ENCODE measurements around the gene CENPE.
A peak's percentile ranks its signal among the peaks of the same experiment; 100 is the strongest.
"Not testable (repeated sequence)": the region's sequence is repeated elsewhere in the genome, so short reads cannot be mapped to it uniquely, and the experiment has no call there.

CENPE gene, protein sequence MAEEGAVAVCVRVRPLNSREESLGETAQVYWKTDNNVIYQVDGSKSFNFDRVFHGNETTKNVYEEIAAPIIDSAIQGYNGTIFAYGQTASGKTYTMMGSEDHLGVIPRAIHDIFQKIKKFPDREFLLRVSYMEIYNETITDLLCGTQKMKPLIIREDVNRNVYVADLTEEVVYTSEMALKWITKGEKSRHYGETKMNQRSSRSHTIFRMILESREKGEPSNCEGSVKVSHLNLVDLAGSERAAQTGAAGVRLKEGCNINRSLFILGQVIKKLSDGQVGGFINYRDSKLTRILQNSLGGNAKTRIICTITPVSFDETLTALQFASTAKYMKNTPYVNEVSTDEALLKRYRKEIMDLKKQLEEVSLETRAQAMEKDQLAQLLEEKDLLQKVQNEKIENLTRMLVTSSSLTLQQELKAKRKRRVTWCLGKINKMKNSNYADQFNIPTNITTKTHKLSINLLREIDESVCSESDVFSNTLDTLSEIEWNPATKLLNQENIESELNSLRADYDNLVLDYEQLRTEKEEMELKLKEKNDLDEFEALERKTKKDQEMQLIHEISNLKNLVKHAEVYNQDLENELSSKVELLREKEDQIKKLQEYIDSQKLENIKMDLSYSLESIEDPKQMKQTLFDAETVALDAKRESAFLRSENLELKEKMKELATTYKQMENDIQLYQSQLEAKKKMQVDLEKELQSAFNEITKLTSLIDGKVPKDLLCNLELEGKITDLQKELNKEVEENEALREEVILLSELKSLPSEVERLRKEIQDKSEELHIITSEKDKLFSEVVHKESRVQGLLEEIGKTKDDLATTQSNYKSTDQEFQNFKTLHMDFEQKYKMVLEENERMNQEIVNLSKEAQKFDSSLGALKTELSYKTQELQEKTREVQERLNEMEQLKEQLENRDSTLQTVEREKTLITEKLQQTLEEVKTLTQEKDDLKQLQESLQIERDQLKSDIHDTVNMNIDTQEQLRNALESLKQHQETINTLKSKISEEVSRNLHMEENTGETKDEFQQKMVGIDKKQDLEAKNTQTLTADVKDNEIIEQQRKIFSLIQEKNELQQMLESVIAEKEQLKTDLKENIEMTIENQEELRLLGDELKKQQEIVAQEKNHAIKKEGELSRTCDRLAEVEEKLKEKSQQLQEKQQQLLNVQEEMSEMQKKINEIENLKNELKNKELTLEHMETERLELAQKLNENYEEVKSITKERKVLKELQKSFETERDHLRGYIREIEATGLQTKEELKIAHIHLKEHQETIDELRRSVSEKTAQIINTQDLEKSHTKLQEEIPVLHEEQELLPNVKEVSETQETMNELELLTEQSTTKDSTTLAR (N-terminal part only)

DNA sequence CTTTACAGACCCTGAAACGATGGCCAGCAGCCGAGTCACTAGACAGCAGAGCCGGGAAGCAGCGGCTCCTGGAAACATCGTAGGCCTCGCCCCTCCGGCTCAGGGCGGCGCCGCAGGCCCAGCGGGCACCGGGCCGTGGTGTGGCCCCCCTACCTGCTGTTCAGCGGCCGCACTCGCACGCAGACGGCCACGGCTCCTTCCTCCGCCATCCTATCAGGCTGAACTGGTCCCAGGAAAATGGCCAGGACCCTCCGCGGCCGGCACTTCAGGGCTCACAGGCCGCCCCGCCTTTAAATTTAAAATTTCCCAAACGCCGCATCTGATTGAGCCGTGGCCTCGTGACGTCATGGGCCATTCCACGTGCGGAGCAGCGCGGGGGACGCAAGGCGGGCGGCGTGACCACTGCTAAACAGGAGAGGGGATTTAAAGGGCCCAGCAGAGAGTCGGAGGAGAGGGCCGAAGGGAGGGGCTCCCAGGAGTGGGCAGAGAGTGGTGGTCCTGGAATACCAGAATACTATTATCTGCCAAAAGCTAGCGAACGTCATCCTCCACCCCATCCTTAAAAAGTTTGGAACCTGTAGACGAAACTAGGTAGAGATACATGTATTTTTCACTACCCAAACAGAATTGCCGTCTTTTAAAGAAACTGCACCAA is at the start of gene CENPE:
CENPE (minus strand) TSS at position 233 of the 655 bp plus-strand sequence; CDS start at position 209, 24 bp downstream.
- Histone ChIP-seq H3K36me3 (ENCODE audit: insufficient read depth, low read depth, low read length) (peaks cover 34% of the 10 kb centered on the region), H3K27me3 (ENCODE audit: insufficient read depth, low read length) (no peaks in the 10 kb centered on the region), H3K27ac (ENCODE audit: low read length) (peak within 1 kb of the TSS; percentile 40), H3K4me1 (ENCODE audit: insufficient read depth, low read length) (no peaks in the 10 kb centered on the region), H3K4me3 (ENCODE audit: low read length) (peak within 1 kb of the TSS; percentile 99), H3K9me3 (ENCODE audit: insufficient read depth, low read depth, low read length) (no peaks in the 10 kb centered on the region), H3K9ac (ENCODE audit: low read depth, low read length) (peak within 1 kb of the TSS; percentile 91)

DNA sequence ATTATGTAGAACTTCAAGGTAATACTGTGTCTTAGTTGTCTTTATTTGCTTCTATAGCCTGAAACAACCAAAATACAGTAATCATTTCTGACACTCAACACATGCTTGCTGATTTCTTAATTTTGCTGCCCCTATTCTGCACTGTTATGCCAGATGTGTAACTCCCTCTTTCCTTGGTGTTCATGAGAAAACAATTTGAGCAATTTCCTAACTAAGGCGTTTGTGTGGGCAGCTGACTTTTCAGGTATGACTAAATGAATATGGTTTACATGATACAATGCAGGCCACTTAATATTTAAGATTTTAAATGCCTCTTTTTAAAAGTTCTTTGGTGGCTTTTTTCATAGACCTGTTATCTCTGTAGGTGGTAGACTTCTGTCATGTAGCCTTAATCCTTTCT is 46.1 kb upstream of the CENPE start:
- Histone ChIP-seq H3K36me3 (ENCODE audit: insufficient read depth, low read depth, low read length) (no peaks in the 10 kb centered on the region), H3K4me3 (ENCODE audit: low read length) (no peak overlapping the region), H3K27ac (ENCODE audit: low read length) (no peak overlapping the region), H3K27me3 (ENCODE audit: insufficient read depth, low read length) (no peaks in the 10 kb centered on the region), H3K9me3 (ENCODE audit: insufficient read depth, low read depth, low read length) (peaks cover 11% of the 10 kb centered on the region), H3K4me1 (ENCODE audit: insufficient read depth, low read length) (no peaks in the 10 kb centered on the region), H3K9ac (ENCODE audit: low read depth, low read length) (no peak overlapping the region)

DNA sequence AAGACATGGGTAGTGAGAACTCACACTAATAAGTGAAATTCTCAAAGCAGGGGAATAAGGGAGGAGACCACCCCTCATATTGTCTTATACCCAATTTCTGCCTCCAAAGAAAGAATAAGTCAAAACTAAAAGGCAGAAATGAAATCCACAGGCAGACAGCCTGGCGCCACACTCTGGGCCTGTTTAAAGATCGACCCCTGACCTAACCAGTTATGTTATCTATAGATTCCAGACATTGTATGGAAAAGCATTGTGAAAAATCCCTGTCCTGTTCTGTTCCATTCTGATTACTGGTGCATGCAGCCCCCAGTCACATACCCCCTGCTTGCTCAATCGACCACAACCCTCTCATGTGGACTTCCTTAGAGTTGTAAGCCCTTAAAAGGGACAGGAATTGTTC is 32.8 kb upstream of the CENPE start:
- not testable (repeated sequence) for H3K4me3 ChIP-seq (ENCODE audit: low read length); H3K9ac ChIP-seq (ENCODE audit: low read depth, low read length); H3K4me1 ChIP-seq (ENCODE audit: insufficient read depth, low read length); H3K27ac ChIP-seq (ENCODE audit: low read length); H3K9me3 ChIP-seq (ENCODE audit: insufficient read depth, low read depth, low read length); H3K36me3 ChIP-seq (ENCODE audit: insufficient read depth, low read depth, low read length); H3K27me3 ChIP-seq (ENCODE audit: insufficient read depth, low read length)

DNA sequence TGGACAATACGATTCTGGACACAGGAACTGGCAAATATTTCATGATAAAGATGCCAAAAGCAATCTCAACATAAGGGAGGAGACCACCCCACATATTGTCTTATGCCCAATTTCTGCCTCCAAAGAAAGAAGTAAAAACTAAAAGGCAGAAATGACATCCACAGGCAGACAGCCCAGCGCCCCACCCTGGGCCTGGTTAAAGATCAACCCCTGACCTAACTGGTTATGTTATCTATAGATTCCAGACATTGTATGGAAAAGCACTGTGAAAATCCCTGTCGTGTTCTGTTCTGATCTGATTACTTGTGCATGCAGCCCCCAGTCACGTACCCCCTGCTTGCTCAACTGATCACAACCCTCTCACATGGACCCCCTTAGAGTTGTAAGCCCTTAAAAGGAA is 25.4 kb upstream of the CENPE start:
- not testable (repeated sequence) for H3K9ac ChIP-seq (ENCODE audit: low read depth, low read length); H3K9me3 ChIP-seq (ENCODE audit: insufficient read depth, low read depth, low read length); H3K27me3 ChIP-seq (ENCODE audit: insufficient read depth, low read length); H3K4me3 ChIP-seq (ENCODE audit: low read length); H3K36me3 ChIP-seq (ENCODE audit: insufficient read depth, low read depth, low read length); H3K27ac ChIP-seq (ENCODE audit: low read length); H3K4me1 ChIP-seq (ENCODE audit: insufficient read depth, low read length)

DNA sequence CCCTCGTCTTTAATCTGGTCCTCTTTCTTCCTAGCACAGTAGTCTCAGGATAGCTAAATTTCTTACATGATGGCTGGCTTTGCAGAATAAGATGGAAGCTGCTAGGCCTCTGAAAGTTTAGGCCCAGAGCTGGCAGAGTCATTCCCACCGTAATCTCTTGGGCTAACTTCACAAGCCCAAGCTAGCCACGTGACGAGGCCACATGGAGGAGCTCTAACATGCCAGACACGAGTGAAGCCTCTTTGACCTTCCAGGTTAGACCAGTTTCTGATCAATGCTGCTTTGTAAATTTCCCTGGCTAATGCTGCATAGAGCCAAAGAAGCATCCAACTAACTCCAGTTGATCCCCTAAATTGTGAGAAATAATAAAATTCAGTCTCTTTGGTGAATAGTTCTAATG is 9.5 kb upstream of the CENPE start:
- Histone ChIP-seq H3K36me3 (ENCODE audit: insufficient read depth, low read depth, low read length) (no peaks in the 10 kb centered on the region), H3K9ac (ENCODE audit: low read depth, low read length) (no peak overlapping the region)

DNA sequence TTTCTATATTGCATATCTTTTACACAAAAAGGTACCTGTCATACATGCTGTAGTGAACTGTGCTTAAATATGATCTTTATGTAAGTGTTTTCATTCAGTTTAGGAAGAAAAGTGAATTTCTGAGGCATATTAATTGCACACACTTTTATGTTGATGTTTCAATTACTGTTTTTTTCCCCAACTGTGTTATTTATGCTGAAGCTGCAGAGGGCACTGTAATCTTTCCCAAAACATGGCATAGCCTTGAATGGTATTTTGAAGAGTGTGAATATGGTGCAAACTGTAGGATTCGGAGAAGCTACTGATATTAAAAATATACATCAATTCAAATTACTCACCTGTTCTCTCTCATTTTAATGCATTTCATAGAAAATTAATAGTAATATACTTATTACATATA is 6.0 kb upstream of the CENPE start:
- no peaks in the 10 kb centered on the region for H3K4me1 ChIP-seq (ENCODE audit: insufficient read depth, low read length)

More for the DNA sequence above, 9.5 kb upstream of the CENPE start:
- H3K27me3 ChIP-seq (ENCODE audit: insufficient read depth, low read length): no peaks in the 10 kb centered on the region
- H3K4me3 ChIP-seq (ENCODE audit: low read length): no peak overlapping the region
- no peaks in the 10 kb centered on the region for H3K4me1 ChIP-seq (ENCODE audit: insufficient read depth, low read length)
- H3K27ac ChIP-seq (ENCODE audit: low read length): no peak overlapping the region
- no peaks in the 10 kb centered on the region for H3K9me3 ChIP-seq (ENCODE audit: insufficient read depth, low read depth, low read length)

DNA sequence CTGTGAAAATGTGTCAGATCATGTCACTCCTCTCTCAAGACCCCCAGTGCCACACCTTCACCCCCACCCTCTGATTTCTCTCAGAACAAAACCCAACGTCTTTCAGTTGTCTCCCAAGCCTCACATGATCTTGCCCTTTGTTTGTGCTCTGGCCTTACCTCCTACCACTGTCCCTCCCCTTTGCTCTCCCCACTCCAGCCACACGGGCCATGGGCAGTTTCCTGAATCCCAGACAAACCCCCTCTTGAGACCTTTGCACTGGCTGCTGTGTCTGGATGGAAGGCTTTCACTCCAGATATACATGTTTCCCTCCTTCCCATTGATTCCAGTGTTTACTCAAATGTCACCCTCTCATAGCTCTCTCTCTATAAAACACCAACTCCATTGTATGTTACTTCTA is 3.6 kb upstream of the CENPE start:
- Histone ChIP-seq H3K4me1 (ENCODE audit: insufficient read depth, low read length) (no peaks in the 10 kb centered on the region), H3K9ac (ENCODE audit: low read depth, low read length) (no peak overlapping the region)

More for the DNA sequence above, 6.0 kb upstream of the CENPE start:
- no peaks in the 10 kb centered on the region for H3K9me3 ChIP-seq (ENCODE audit: insufficient read depth, low read depth, low read length)
- H3K4me3 ChIP-seq (ENCODE audit: low read length): no peak overlapping the region
- no peak overlapping the region for H3K9ac ChIP-seq (ENCODE audit: low read depth, low read length)
- no peak overlapping the region for H3K27ac ChIP-seq (ENCODE audit: low read length)
- H3K36me3 ChIP-seq (ENCODE audit: insufficient read depth, low read depth, low read length): no peaks in the 10 kb centered on the region
- no peaks in the 10 kb centered on the region for H3K27me3 ChIP-seq (ENCODE audit: insufficient read depth, low read length)

DNA sequence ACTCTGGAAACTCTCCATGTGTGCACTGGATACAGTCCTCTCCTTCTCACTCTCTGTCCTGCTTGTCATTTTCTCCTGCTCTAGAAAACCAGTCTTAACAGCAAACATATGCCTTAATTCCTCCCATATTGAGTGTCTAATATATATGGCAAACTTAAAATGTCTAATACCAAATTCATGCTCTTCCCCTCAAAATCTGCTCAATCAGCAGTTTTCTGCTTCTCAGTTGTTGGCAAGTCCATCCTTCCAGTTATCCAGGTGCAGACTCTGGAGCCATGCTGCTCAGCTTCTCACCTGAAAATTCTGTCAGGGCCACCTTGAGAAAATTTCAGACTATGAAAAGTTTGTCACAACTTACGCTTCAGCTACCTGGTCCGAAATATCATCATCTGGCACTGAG is 3.1 kb upstream of the CENPE start:
- Histone ChIP-seq H3K4me3 (ENCODE audit: low read length) (no peak overlapping the region), H3K36me3 (ENCODE audit: insufficient read depth, low read depth, low read length) (peaks cover 4% of the 10 kb centered on the region), H3K9me3 (ENCODE audit: insufficient read depth, low read depth, low read length) (no peaks in the 10 kb centered on the region), H3K27ac (ENCODE audit: low read length) (no peak overlapping the region), H3K27me3 (ENCODE audit: insufficient read depth, low read length) (no peaks in the 10 kb centered on the region), H3K9ac (ENCODE audit: low read depth, low read length) (no peak overlapping the region), H3K4me1 (ENCODE audit: insufficient read depth, low read length) (no peaks in the 10 kb centered on the region)

More for the DNA sequence above, 3.6 kb upstream of the CENPE start:
- H3K27me3 ChIP-seq (ENCODE audit: insufficient read depth, low read length): no peaks in the 10 kb centered on the region
- H3K9me3 ChIP-seq (ENCODE audit: insufficient read depth, low read depth, low read length): no peaks in the 10 kb centered on the region
- no peak overlapping the region for H3K27ac ChIP-seq (ENCODE audit: low read length)
- no peak overlapping the region for H3K4me3 ChIP-seq (ENCODE audit: low read length)
- H3K36me3 ChIP-seq (ENCODE audit: insufficient read depth, low read depth, low read length): no peaks in the 10 kb centered on the region

DNA sequence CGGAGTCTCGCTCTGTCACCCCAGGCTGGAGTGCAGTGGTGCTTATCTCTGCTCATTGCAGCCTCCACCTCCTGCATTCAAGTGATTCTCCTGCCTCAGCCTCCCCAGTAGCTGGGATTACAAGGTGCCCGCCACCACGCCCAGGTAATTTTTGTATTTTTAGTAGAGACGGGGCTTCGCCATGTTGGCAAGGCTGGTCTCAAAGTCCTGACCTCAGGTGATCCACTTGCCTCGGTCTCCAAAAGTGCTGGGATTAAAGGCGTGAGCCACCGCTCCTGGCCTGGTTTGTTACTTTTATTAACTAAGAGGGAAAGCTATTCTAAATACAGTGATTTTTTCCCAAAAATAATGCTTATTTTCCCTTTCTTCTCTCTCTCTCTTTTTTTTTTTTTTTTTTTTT is 866 bp upstream of the CENPE start:
- no peaks in the 10 kb centered on the region for H3K27me3 ChIP-seq (ENCODE audit: insufficient read depth, low read length)
- H3K27ac ChIP-seq (ENCODE audit: low read length): no peak overlapping the region
- H3K9me3 ChIP-seq (ENCODE audit: insufficient read depth, low read depth, low read length): no peaks in the 10 kb centered on the region
- H3K4me3 ChIP-seq (ENCODE audit: low read length): no peak overlapping the region
- H3K36me3 ChIP-seq (ENCODE audit: insufficient read depth, low read depth, low read length): peaks cover 26% of the 10 kb centered on the region
- no peak overlapping the region for H3K9ac ChIP-seq (ENCODE audit: low read depth, low read length)
- H3K4me1 ChIP-seq (ENCODE audit: insufficient read depth, low read length): no peaks in the 10 kb centered on the region

DNA sequence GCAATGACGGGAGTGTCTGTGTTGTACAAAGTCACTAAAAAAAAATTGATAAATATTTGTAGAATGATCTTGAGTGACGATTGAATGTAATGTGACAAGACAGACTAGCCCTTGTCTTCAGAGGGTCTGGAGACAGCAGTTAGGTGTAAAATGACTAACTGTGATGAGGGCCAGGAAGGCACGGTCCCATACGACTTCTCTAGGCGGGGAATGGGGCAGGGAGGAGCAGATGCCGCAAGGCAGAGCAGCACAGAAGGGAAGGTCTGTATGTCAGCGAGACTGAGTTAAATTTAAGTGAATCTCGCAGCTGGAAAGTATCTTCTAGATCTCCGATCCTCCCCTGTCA is 405 bp downstream of the CENPE start:
- Histone ChIP-seq H3K4me1 (ENCODE audit: insufficient read depth, low read length) (no peaks in the 10 kb centered on the region), H3K36me3 (ENCODE audit: insufficient read depth, low read depth, low read length) (peaks cover 39% of the 10 kb centered on the region), H3K27ac (ENCODE audit: low read length) (peak overlapping the region; percentile 40), H3K27me3 (ENCODE audit: insufficient read depth, low read length) (no peaks in the 10 kb centered on the region), H3K4me3 (ENCODE audit: low read length) (peak overlapping the region; percentile 99), H3K9ac (ENCODE audit: low read depth, low read length) (peak overlapping the region; percentile 91), H3K9me3 (ENCODE audit: insufficient read depth, low read depth, low read length) (no peaks in the 10 kb centered on the region)

DNA sequence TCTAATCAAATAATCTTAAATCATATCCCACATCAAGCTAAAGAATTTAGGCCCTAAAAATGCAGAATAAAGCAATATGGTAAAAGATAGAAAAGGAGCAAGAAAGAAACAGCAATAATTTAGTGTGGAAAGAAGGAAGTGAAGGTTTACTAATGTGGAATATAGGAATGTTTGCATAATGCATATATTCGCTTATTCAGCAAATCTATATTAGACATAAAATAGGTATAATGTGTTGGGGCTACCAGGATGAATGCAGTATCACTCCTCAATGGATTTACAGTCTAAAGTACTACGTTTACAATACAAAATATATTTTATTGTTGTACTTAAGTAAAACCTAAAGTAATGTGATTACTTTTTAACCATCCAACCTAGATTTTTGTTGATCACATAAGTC is 4.7 kb downstream of the CENPE start:
- H3K27ac ChIP-seq (ENCODE audit: low read length): no peak overlapping the region
- no peak overlapping the region for H3K4me3 ChIP-seq (ENCODE audit: low read length)
- no peaks in the 10 kb centered on the region for H3K27me3 ChIP-seq (ENCODE audit: insufficient read depth, low read length)
- H3K9me3 ChIP-seq (ENCODE audit: insufficient read depth, low read depth, low read length): no peaks in the 10 kb centered on the region
- peaks cover 50% of the 10 kb centered on the region for H3K36me3 ChIP-seq (ENCODE audit: insufficient read depth, low read depth, low read length)
- H3K4me1 ChIP-seq (ENCODE audit: insufficient read depth, low read length): no peaks in the 10 kb centered on the region
- no peak overlapping the region for H3K9ac ChIP-seq (ENCODE audit: low read depth, low read length)

All from iPS-20b (cell line).